ENCODE measurements around the gene TRPC4AP.

The TRPC4AP gene

DNA sequence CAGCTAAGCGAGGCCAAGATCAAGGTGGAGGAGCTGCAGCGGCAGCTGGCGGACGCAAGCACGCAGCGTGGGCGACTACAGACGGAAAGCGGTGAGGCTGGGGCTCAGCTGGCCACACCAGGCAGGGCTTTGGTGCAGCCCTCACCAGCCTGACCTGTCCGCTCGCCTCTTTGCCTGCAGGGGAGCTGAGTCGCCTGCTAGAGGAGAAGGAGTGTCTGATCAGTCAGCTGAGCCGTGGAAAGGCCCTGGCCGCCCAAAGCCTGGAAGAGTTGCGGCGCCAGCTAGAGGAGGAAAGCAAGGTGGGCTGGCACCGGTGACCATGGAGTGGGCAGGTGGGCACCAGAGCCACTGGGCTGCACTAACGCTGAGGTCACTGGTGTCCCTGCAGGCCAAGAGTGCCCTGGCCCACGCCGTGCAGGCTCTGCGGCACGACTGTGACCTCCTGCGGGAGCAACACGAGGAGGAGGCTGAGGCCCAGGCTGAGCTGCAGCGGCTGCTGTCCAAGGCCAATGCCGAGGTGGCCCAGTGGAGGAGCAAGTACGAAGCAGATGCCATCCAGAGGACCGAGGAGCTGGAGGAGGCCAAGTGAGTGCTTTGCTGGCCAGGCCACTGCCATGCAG, 94.2 kb downstream of the TRPC4AP start:
- no peak for DNase-seq

DNA sequence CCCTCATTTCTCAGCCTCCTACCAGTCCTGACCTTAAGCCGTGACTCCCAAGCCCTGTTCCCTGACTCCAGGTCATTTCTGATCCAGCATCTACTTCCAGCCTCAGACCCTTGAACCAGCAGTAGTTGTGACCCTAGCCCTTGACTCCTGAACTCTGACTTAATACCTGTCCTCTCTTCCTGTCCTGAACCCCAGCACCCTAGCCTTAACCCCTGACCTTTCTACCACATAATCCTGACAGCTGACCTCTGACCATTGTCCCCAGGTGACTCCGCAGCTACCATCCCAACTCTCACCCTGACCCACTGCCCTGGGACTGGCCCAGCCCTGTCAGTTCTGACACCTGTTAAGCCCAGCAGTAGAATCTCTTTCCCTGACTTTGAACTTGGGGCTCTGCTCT, 94.8 kb downstream of the TRPC4AP start:
- no peak for DNase-seq

DNA sequence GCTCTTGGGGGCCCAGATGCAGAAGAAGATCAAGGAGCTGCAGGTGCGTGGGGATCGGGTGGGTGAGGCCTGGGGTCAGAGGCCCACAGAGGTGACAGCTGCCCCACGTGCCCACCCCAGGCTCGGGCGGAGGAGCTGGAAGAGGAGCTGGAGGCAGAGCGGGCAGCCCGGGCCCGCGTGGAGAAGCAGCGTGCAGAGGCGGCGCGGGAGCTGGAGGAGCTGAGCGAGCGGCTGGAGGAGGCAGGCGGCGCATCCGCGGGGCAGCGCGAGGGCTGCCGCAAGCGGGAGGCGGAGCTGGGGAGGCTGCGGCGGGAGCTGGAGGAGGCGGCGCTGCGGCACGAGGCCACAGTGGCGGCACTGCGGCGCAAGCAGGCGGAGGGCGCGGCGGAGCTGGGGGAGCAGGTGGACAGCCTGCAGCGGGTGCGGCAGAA, 95.5 kb downstream of the TRPC4AP start:
- DNase-seq: no peak

DNA sequence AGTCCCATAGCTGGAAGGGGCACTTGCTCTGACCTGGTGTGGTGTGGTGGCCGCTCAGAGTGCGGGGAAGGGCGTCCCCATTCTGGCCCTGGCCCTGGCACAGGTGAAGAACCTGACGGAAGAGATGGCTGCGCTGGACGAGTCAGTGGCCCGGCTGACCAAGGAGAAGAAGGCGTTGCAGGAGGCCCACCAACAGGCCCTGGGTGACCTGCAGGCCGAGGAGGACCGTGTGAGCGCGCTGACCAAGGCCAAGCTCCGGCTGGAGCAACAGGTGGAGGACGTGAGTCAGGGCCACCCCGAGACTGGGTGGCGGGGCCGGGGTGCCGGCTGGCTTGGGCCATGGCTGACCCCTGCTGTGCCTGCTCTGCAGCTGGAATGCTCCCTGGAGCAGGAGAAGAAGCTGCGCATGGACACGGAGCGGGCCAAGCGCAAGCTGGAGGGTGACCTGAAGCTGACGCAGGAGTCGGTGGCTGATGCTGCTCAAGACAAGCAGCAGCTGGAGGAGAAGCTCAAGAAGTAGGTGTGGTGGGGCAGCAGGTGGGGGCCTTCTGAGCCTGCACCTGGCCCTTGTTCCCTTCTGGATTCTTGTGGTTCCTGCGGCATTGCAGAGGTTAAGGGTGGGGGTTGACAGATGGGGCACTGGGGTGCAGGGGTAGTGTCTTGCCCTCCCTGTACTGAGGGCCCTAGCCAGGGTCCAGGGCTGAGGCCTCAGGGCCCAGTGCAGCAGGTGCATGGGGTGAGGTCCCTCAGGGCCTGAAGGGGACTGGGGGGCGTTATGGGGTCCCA, 96.2 kb downstream of the TRPC4AP start:
- DNase-seq: no peak

DNA sequence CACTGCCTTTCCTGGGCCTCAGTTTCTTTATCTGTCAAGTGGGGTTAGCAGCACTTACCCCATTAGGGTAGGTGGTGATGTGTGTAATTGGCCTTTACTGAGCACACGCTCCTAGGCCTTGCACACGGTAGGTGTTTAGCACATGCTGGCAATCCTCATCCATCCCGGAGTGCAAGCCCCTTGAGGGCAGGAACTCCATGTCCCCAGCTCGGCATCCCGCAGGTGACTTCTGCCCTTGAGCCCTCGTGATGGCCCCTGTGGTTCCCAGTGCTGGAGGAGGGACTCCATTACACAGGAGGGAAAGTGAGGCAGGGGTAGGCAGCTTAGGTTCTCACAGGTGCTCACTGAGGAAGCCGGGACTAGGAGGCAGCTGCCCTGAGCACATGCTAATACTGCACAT, 96.9 kb downstream of the TRPC4AP start:
- no peak for DNase-seq

DNA sequence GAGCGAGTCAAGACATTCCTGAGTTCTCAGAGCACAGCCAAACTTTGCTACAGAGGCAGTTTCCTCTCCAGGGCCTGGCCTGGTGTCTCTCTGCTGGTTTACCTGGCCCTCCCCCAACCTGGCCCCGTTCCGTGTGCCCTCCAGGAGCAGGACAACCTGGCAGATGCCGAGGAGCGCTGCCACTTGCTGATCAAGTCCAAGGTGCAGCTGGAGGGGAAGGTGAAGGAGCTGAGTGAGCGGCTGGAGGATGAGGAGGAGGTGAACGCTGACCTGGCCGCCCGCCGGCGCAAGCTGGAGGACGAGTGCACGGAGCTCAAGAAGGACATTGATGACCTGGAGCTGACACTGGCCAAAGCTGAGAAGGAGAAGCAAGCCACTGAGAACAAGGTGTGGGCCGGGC, 97.4 kb downstream of the TRPC4AP start:
- DNase-seq: no peak

DNA sequence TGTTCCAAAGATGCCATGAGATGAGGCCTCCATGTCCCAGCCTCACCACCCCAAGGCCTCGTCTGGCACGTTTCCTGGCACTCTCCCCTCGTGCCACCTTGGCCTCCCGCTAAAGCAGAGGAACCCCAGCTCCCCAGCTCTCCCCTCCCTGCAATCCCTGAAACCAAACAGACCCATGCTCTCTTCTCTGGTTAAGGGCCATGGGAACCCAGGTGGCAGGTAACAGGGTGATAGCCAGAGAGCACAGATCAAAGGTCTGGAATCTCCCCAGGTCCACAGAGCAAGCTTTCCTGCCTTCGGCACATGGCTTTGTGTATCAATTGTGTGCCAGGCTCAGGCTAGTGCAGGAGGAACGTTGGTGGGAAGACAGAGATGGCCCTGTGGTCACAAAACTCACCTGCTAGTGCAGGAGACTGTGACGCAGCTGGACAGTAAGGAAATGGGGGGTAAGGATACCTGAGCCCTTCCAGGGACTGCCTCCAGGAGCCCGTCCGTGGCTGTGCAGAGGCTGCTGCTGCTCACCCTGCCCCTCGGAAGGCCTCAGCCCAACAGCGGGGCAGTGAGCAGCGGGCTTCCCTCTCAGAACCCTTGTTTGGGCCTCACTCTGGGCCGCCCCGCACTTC, 98.0 kb downstream of the TRPC4AP start:
- no peak for DNase-seq

DNA sequence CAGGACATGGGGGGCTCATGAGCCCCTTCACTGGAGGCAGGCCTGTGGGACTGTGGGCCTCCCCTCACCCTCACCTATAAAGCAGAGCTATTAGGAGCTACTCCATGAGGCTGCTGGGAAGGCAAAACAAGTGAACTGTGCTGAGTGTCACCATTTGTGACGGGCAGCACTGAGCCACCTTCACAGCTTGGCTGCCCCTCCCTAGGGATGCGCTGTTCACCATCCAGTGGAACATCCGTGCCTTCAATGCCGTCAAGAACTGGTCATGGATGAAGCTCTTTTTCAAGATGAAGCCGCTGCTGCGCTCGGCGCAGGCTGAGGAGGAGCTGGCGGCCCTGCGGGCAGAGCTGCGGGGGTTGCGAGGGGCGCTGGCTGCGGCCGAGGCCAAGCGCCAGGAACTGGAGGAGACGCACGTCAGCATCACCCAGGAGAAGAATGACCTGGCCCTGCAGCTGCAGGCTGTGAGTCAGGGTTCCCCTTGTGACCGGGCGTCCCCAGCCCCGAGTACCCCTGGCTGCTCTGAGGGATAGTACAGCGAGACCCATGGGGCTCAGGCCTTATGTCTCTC, 98.6 kb downstream of the TRPC4AP start:
- no peak for DNase-seq

DNA sequence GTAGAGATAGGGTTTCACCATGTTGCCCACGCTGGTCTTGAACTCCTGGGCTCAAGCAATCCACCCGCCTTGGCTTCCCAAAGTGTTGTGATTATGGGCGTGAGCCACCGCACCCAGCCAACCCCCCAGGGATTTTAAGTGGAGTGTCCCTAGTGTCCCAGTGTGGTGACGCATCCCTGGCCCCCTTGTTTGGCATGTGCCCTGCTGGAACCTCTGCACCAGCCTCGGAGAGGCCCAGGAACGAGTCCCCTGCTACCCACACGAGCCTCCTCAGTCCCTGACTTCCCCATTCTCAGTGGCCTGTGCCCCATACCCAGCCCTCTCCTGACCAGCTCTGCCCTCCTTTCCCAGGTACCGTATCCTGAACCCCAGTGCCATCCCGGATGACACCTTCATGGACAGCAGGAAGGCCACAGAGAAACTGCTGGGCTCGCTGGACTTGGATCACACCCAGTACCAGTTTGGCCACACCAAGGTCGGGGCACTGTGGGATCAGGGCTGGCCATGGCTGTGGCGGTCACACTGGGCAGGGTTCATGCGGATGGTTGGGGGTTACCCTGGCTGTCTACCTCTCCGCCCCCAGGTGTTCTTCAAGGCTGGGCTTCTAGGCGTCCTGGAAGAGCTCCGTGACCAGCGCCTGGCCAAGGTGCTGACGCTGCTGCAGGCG, 99.7 kb downstream of the TRPC4AP start:
- no peak for DNase-seq

DNA sequence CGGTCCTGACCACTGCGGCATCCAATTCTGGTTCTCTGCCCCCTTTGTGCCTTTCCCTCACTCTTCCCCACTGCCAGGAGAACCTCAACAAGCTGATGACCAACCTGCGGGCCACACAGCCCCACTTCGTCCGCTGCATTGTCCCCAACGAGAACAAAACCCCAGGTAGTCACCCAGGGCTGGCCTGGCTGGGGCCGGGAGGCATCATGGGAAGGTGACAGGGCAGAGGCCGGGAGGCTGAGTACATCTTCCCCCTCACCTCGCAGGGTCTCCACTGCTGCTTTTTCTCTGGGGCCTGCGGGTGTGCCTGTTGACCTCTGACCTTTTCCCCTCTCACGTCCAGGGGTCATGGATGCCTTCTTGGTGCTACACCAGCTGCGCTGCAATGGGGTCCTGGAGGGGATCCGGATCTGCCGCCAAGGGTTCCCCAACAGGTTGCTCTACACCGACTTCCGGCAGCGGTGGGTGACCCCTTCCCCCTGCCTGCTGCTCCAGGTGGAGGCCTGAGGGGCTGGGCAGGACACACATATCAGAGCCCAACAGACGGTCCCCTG, 101.9 kb downstream of the TRPC4AP start:
- no peak for DNase-seq

DNA sequence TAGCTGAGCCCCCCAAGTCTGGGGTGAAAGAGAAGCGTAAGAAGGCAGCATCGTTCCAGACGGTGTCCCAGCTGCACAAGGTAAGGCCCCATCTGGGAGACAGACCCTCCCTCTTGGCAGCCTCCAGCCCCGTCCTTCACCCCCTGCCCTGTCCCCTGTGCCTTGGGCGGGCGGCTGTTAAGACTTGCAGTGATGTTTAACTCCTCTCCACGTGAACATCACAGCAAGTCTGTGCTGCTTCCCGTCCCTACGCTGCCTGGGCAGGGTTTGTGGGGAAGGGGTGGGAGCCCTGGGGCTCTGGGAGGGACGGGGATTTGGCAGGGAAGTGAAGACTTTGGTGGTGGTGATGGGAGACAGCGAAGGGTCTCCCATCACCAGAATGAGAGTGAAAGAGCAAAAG, 102.4 kb downstream of the TRPC4AP start:
- no peak for DNase-seq

DNA sequence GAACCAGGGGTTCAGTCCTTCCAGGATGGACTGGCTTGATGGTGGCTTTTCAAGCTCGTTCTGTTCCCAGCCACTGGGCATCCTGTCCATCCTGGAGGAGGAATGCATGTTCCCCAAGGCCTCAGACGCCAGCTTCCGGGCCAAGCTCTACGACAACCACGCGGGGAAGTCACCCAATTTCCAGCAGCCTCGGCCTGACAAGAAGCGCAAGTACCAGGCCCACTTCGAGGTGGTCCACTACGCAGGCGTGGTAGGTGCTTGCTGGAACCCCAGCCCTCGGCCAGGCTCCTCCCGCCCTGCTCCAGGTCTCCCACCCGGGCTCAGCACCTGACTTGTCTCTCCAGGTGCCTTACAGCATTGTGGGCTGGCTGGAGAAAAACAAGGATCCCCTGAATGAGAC, 102.9 kb downstream of the TRPC4AP start:
- no peak for DNase-seq

DNA sequence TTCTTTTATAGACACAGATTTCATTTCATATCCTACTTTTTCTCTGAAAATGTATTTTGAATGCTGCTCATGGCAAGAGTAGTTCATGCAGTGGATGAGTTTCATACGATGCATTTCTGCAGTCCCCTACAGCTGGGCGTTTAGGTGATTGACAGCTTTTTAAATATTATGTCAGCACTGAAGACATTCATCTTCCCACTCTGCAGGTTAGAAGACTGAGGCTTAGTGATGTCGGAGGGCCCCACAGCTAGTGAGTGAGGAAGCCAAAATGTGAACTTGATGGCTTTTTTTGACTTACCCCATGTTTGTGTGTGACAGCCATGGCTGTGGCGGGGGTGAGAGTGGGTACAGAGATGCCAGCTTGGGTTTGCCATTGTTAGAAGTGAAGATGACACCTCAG, 103.5 kb downstream of the TRPC4AP start:
- DNase-seq: no peak

DNA sequence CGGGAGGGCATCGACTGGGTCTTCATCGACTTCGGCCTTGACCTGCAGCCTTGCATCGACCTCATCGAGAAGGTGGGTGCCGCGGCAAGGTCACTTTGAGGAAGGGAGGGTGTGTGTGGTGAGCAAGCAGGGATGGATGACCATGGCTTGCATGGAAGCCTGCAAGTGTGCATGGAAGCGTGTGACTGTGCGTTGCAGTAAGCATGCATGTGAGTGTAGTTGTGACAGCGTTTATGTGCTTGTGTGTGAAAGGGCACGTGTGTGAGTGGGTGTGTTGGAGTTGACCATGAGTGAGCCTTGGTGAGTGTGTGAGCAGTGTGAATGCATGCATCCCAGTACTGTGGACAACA, 104.4 kb downstream of the TRPC4AP start:
- no peak for DNase-seq

DNA sequence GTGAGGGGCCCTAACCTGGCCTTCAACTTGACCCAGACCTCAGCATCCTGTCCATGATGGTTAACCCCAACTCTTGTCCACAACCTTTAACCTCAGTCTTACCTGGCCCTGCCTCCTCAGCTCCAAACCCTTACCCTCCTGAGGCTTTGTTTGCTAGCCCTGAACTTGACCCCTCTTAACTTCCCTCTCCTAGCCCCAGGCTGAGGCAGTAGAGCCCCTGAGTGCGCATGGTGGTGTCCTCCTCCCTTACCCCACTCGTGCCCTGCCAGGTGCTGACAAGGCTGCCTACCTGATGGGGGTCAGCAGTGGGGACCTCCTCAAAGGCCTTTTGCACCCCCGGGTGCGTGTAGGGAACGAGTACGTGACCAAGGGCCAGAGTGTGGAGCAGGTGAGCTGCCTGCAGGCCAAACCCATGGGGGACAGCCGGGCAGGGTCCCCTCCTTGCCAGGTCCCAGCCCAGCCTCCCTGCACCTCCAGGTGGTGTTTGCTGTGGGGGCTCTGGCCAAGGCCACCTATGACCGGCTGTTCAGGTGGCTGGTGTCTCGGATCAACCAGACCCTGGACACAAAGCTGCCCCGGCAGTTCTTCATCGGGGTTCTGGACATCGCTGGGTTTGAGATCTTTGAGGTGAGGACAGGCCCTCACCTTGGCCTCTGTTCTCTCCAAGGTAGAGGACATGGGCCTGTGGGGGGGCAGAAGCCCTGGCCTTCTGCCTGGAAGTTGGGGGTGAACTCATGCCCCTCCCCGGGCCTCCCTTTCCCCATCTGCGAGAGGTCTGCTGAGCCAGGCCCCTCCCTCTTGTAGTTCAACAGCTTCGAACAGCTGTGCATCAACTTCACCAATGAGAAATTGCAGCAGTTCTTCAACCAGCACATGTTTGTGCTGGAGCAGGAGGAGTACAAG, 105.1 kb downstream of the TRPC4AP start:
- no peak for DNase-seq

DNA sequence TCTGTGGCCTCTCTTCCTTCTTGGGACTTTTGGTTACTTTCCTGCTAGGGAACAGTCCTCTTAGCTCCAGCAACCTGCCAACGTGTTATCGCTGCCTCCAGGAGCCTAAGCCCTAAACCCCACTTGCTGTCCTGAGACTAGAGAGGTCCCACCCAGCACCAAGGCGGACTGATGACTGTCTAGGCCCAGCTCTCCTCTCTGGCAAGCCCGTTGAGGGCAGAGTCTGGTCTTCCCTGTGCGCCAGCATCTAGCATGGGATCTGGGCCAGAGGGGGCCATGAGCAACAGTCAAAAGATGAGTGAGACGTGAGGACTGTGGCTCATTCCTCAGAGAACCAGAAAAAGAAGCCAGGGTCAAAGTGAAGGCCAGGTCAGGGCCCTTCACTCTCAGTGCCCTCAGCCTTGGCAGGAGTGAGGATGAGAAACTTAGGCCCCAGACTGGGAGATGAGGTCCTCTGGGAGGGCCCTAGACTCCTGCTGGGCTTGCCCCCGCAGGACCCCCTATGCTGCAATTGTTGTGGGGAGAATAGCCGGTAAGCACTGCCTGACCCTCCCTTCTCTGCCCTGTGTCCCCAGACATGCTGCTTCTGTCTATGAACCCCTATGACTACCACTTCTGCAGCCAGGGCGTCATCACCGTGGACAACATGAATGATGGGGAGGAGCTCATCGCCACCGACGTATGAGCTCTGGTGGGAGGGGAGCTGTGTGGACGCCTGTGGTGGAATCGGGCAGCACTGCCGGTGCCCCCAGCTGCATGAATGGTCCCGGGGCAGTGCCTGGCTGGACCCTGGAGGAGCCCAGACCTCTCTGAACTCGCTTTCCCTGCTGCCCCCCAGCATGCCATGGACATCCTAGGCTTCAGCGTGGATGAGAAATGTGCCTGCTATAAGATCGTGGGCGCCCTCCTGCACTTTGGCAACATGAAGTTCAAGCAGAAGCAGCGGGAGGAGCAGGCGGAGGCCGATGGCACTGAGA, 106.0 kb downstream of the TRPC4AP start:
- DNase-seq: no peak

DNA sequence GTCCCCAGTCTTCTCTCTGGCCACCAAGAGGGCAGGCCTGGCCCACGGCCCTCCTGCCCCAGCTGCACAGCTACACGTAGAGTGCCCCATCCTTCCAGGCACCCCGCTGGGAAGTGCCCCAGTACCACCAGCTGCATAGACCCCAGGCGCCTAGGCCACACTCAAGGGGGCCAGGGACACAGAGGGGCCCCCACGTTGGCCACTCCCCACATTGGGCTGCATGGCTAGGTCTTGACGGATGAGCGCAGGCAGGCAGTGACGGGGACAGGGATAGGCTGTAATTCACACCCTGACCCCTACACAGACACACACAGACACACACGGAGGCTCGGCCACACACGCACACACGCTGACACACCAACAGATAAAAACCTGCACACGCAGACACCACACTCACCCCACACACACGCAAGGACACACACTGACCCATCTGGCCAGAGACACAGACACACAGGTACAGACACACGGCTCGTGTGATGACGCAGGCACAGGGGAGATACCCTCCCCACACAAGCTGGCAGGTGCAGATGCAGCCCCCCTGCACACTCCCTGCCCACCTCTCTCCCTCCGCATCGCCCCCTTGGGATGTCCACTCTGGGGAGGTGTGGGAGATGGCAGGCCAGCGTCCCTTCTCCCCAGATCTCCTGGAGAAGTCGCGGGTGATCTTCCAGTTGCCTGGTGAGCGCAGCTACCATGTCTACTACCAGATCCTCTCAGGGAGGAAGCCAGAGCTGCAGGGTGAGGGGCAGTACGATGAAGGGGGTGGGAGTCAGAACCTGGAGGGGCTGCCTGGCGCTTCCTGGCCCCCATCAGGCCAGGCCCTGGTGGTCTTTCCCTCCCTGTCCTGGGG, 106.9 kb downstream of the TRPC4AP start:
- no peak for DNase-seq

DNA sequence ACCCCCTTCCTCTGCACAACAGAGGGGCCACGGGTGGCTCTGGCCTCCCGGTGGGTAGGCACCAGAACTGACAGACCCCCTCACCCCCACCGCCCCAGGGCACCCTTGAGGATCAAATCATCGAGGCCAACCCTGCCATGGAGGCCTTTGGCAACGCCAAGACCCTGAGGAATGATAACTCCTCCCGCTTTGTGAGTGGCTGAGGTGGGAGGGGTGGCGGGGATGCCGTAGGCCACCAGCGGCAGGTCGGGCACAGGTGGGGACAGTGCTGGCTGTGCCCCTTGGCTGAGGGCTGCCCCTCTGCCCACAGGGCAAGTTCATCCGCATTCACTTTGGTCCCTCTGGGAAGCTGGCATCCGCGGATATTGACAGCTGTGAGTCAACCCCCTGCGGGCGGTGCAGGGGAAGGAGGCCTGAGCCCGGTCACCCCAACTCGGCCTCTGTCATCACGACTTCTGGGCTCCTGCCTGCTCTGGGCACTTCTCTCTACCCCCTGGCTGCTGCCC, 107.8 kb downstream of the TRPC4AP start:
- DNase-seq: no peak

DNA sequence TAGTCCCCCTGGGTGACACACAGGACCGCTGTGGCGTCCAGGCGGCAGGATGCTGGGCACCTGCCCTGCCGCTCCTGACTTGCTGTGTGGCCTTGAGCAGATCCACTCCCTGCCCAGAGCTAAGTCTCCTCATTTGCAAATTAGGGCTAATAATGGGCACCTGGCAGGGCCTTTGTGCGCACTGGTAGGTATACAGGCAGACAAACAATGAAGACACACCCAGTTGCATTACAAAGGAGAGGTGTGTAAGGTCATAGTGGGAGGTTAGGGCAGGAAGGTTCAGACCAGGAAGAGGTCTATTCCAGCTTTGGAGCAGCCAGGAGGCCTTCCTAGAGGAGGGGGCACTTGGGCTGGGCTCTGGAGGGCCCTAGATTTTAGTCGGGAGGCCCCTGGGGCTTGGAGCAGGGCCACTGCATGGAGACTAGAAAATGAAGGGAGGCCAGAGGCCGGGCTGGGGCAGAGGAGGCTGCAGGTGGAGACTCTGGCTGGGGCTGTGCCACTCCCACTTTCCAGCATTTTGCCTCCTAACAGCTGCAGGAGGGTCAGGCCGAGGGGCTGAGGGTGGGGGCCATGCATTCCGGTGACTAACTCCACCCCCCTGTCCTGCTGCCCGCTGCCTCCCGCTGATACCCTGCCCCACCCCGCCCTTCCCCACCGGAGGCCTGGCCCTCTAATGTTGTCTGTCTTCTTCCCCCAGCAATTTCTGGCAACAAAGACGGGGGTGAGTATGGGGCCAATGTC, 108.4 kb downstream of the TRPC4AP start:
- no peak for DNase-seq

Data from activated CD4-positive, alpha-beta T cell treated with anti-CD3 and anti-CD28 coated beads for 1 hour (primary cell).